NCI-H146 (cell line): ENCODE measurements around the gene MAPT.
A peak's percentile ranks its signal among the peaks of the same experiment; 100 is the strongest.

Experiments used
- DNase-seq: peaks from one replicate; lab custom pipeline; 2025; lab: John Stamatoyannopoulos, UW

The MAPT gene

DNA sequence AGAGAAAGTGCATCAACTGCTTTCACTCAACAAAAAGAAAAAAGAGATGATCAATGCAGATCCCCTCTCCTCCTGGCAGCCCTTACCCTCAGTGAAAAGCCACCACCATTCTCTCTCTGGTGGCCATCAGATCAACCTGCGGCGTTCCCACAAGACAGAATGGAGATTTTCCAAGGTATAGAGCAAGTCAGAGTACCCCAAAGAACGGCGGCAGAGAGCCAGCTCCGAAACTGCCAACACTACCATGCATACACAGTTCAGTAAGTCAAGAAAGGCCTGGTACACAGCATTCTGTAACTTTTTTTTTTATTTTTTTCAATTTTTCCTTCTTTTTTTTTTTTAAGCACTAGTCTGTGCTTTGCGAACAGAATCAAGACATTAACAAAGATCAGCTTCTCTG, 135.3 kb downstream of the MAPT start:
- no peak for DNase-seq

DNA sequence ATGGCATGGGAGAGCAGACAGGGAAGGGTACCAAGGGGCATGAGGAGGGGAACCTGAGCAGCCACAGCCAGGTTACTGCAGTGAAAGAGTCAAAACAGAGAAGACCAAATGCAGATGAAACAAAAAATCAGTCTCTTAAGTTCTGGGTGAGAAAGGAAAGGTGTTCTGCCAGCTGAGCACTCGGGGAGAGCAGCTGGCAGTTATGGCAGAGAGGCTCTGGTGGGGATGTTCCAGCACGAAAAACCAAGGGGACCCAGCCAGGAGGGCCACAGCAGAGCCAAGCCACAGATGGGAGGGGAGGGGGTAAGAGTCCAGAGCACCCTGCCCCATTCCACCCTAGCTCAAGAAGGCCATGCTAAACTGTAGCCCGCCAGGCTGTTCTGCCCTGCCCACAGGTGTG, 136.4 kb downstream of the MAPT start:
- DNase-seq, result no peak

DNA sequence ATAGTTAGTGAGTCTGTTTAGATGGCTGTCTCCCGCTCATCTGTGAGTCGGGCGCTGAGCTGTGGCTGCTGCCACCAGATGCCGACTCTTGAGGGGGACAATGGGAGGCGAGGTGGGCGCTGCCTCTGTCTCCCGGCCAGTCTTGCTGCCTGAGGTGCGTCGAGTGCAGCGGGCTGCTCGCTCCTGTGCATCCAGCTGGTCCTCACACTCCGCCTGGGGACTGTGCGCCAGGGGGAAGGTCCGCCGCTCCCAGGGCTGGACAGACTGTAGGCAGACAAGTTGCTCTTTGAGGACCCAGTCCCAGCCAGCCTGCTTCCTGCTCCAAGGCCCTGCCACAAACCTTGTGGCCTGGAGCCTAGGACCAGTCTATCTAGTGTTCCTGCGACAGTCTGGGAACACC, 137.1 kb downstream of the MAPT start:
- no peak for DNase-seq

DNA sequence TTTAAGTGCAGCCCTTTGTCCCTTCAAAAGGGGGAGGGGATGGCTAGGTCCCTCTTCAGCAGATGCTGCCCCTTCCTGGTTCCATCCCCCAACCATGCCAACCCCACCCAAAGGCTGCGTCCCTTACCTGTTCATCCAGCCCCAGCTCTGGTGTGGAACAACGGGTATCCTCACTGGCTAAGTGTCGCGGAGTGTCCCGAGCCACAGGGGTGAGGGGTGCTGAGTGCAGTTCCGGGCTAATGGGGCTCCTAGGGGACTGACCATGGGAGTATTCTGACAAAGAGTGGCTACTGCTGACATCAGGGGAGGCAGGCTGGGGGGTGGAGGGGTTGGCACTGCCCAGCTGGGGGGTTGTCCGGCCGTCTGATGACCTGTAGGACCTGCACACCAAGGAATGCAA, 137.6 kb downstream of the MAPT start:
- DNase-seq, result no peak

DNA sequence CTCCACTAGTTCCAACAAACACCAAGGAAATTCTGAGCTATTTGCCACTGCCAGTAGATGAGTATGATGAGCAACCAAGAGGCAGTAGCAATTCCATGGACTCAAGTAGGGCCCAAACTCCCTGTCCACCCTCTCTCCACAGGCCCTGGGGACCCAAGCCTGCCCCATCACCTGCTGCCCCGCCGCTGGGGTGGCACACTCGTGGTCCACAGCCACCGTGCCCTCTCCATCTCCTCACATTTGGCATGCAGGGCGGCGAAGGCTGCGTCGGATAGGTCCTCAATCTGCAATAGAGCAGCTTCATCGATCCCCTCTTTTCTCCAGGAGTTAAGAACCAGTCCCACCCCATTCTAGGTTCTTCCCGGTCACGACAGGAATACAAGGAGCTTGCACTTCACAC, 138.6 kb downstream of the MAPT start:
- no peak for DNase-seq

DNA sequence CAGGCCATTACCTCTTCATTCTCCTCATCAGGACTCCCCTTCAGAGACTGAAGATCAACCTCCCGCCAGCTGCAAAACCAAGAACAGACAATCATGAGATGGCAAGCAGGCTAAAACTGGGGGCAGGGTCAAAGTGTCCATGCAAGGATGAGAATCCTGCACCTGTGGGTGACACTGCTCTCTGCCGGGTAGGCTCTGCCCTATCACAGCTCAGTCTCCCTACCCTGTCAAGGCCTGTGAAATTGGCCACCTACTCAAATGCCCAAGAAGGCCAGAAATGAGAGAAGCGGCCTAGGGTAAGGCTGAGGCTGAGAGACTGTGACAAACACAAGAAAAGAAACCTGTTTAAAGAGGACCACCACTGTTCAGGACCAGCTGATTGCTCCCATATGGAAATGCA, 139.0 kb downstream of the MAPT start:
- DNase-seq, result no peak

DNA sequence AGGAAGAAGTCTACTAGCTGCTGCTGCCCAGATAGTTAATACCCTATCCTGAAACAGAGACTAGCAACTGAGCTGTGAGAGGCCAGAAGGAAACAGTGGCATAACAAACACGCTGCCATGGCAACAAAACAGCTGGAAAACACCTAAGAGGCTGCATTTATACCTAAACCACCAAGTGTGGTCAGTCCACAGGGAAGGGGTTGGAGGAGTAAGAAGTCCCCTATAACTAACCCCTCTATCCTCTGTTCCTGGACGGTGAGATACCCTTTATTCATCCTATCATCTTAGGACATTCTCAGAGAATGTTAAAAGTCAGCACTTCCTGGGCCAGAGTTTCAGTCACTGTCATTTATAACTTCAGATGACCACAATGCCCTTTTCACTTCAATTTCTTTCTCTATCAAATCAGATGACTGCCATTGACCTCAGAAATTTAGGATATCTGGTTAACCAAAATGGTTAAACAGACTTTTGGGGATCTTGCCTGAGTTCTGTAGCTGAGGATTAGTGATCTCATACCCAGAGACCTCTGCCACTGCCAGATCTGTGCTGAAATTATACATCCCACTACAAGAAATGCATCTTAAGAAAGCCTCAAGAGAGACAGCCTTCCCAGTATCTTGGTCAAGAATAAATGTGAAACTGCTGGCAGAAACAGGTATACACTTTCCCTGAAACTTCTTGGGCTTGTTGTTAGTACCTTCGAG, 140.9 kb downstream of the MAPT start:
- no peak for DNase-seq

DNA sequence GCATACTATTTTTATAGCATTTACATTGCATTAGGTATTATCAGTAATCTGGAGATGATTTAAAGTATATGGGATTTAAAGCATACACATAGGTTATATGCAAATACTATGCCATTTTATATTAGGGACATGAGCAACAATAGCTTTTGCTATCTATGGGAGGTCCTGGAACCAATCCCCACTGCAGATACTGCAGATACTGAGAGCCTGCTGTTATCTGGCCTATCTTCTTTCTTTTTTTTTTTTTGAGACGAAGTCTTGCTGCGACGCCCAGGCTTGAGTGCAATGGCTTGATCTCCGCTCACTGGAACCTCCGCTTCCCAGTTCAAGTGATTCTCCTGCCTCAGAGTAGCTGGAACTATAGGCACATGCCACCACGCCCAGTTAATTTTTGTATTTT, 142.1 kb downstream of the MAPT start:
- DNase-seq, result no peak

DNA sequence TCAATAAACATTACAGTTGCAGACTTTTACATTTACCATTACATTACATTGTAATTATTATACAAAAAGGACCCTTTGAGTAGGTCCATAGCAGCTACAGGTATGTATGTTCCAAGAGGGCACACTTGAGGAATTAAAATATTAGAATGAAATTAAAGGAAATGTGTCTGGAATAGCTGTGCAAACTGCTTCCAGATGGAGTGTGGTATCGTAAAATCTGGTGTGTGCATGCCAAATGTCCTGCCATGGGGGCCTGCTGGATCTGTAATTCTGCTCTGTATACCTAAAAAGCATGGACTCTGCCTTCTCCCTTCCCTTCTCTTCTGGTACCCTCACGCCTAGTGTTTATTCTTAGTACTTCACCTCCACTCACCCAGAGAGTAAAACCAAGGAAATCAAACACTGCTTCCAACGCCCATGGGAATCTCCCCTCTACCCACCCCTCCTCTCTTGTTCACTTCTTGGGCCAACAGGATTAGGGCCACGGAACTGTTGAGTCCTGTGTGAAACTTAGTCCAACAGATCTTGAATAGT, 143.4 kb downstream of the MAPT start:
- DNase-seq, result no peak

DNA sequence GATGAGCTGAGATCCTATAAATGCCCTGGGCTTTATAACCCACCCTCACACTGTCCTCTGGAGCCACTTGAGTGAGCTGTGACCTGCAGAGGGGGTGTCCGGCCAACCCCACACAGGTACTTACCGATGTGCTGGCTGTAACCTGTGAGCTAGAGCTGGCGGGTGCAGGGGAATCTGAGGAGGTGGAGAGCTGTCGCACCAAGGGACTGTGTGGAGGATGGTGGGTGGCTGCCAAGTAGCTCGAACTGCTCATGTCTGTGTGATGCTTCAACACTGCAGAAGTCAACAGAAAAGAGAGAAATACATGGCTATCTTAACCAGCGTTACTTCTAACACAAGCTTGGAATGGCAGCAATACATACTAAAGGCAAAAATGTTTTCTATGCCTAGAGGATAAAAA, 144.1 kb downstream of the MAPT start:
- DNase-seq, result no peak

DNA sequence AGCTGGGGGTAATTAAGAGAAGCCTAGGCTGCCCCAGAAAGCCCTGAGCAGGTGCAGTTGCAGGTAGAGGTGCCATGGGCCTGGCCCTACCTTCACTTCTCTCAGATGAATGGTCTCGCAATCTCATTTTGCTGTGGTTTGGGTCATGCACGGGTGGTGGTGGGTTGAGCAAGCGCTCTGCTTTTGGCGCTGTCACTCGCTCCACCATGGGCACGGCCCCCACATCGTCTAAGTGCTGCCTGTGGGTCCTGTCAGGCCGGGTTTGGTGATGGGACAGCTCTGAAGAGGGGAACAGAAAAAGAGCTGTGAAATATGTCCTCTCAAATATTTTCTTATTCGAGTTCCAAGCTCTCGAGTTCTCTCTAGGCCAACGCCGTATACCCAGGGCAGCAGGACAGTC, 144.6 kb downstream of the MAPT start:
- DNase-seq, result no peak

DNA sequence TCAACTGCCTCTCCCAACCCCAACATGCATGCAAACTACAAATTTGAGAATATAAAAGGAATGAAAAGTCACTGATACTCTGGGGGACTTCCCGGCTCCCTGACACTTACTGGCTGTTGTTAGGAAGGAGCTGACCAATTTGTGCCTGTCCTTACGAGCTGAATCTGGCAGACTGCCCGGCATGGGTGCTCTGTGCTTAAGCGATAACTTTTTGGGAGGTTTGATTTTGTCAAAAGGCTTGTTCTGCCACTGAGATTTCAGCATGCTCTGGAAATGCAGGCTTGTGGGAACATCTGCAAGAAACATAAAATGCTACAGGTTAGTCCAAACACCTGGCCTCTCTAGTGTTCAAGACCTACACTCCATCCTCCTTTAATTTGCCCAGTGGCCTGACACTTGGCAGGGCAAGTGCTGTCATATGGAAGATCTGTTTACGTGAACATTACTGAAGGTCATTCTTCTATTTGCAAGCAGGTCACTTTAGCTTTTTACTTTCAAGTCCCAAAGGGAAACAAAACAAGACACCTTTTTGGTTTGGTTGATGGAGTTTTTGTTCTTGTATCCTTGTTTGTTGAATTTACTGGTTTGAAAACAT, 145.3 kb downstream of the MAPT start:
- no peak for DNase-seq

DNA sequence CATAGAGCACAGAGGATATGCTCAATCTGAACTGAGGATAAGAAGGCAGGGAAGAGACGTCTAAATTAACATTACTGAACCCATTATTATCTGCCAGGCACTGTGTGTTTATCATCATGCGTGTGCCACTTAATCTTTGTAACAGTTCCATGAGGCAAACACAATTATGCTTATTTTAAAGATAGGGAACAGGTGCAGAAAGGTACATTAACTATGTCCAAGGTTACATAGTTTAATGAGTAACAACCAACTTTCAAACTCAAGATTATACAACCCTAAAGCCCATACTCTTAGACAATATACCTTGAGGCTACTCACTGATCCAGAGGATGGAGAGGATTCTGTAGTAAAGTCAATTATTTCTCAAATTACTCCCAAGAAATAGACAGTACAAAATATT, 147.9 kb downstream of the MAPT start:
- no peak for DNase-seq

DNA sequence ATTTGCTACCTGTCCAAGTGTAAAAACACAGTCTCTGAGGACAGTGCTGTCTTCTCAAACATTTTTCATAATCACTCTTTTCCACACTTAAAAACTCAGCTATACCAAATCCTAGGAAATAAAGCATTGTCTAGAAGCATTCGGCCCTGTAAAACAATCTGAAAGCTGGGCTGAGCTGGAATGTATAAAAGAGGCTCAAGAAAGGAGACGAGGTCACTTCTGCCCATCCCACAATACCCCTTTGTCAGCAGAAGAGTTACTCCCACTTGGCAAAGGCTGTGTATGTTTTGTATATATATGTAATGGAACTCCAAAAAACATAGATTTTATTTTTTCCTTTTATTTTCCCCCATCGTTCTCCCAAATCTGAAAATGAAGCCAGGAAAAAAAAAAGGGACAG, 148.6 kb downstream of the MAPT start:
- DNase-seq, result no peak

DNA sequence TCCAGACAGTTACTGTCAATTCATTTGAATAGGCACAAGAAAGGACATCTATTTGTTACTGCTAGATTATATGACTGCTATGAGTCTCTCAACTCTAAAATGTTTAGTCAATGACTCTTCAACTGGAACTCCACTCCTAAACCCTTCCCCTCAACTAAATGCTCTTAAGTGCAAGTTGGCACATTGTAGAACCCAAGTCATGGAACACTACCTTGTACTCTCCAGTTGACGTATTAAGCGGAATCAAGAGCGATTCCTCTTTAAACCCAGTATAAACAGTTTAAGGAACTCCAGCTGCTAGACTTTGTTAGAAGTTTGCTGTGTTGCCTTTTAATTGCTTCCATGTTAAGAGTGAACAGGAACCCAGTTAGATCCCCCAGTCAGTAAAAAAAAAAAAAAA, 149.3 kb downstream of the MAPT start:
- no peak for DNase-seq

DNA sequence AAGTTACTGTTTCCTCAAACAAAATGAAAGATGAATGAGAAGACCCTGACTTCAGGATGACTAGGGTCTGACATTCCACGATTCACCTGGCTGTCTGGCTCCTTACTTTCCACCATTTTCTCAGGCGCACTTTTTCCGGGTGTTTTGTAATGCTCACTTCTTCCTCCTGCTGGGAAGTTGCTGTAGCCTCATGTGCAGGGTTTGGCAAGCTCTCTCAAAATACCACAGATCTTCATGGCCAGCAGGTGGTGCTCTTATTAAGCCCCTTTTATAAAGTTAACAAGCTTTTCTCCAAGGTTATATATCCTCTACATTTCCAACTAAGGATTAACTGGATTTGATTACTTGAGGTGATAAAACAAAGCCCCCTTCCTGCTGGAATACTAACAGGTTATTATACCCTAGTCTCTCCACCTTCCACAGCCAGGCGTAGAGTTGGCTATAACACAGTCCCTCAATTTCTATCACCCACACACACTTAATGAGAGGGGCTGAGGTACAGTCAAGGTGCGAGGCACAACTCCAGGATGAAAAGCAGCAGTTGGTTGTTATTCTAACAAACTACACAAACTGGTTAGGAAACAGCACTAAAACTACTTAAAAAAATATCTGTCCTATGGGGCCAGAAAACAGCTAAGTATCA, 150.1 kb downstream of the MAPT start:
- DNase-seq, result peak; percentile 66

DNA sequence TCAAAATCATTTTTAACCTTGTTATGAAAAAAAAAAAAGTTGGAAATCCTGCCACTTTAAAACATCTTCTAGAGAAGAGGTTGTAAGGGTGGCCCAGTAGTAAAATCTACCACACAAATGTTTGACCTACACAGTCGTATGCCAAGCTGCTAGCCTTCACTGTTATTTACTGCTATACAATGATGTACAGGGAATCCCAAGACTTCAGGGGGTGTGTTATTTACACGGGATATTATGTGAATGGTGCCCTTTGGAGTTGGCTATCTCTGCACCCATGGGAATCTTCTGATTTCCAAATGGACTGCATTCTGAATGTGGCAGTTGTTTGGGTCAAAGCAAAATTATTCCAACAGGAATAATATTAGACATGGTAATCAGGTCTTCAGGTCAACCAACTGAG, 150.6 kb downstream of the MAPT start:
- no peak for DNase-seq

DNA sequence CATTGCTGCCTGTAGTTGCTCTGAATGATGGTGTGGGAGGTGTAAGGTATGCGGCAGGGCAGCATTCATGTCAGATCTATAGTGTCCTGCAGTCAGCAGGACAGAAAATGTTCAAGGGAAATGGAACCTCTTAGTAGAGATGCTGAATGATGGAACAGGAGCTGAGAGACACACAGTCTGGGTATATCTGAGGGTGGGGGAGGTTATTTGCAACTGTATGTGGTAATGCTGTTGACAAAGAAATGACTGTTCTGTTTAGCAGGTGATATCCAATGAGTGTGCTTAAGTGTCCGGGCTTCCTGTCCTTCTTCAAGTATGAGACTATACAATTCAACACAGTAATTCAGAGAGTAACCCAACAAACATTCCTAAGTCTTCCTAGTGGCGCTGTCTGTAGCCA, 151.3 kb downstream of the MAPT start:
- no peak for DNase-seq

DNA sequence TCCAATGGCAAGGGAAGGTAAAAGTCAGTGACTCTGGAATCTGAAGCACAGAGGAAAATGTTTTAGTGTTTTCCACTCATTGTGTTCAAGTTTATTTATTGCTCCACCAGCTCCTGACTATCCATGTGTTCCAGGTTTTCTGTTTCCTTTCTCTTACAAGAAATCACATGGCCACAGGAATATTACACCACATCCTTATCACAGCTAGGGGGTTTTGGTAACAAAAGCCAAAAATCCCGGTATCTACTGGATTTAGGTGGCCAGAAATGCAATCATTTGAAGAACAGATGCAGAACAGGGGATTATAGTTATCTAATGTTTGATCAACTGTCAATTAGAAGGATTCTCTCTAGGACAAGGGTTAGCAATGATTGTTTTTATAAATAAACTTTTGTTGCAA, 152.6 kb downstream of the MAPT start:
- no peak for DNase-seq

DNA sequence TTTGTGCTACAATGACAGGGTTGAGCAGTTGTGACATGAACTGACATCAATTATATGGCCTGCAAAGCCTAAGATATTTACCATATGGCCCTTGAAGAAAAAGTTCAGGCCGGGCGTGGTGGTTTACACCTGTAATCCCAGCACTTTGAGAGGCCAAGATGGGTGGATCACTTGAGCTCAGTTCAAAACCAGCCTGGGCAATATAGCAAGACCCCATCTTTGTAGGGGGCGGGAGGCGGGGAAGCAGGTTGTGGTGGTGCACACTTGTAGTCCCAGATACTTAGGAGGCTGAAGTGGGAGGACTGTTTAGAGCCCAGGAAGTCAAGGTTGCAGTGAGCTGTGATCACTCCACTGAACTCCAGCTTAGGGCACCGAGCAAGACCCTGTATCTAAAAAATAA, 153.0 kb downstream of the MAPT start:
- DNase-seq, result no peak

DNA sequence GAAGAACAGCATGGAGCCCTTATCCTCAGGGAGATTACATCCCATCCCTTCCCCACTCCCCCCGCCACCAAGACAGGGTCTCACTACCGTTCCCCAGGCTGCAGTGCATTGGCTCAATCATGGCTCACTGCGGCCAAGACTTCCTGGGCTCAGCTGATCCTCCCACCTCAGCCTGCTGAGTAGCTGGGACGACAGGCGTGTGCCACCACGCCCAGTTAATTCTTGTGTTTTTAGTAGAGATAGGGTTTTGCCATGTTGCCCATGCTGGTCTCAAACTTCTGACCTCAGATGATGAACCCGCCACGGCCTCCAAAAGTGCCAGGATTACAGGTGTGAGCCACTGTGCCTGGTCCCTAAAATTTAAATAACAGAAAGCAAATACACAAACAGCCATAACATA, 153.5 kb downstream of the MAPT start:
- no peak for DNase-seq

DNA sequence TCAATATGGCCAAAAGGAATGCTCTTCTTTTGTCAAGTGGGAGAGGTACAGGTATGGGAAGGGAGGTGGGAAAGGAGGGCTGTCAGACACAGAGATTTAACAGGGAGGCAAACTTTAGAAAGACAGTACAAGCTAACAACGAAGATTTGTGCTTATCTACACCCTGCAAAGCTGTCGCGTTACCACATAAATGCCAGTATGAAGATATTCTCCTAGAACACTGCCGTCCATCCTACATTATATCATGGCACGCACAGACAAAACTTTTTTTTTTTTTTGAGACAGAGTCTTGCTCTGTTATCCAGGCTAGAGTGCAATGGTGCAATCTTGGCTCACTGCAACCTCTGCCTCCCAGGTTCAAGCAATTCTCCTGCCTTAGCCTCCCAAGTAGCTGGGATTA, 155.3 kb downstream of the MAPT start:
- DNase-seq, result no peak

DNA sequence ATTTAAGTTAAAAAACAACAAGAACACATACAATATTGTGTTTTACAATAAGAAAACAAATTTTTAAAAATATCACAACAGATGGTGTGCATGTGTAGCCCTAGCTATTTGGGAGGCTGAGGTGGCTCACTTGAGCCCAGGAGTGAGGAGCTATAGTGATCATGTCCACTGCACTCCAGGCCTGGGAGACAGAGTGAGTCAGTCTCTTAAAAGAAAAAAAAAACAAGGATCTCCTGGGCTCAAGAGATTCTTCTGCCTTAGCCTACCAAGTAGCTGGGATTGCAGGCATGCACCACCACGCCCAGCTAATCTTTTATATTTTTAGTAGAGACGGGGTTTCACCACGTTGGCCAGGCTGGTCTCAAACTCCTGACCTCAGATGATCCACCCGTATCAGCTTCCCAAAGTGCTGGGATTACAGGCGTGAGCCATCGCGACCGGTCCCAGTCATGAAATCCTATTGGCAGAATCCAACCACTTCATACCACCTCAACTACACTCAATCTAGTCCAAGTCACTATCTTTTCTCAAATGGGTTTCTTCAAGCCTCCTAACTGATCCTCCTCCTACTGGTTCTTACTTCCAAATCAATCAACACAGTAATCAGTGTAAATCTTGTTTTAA, 159.7 kb downstream of the MAPT start:
- DNase-seq, result no peak
